ENCODE measurements around the gene NRROS. TPM values are rescaled to one million over a fixed set of nuclear protein-coding genes. Genes with fewer than 3 reads are reported as not detected.
"Not testable (repeated sequence)": the region's sequence is repeated elsewhere in the genome, so short reads cannot be mapped to it uniquely, and the experiment has no call there.

NRROS gene
- total and polyA plus RNA-seq, 4 experiments from 2014 or later, result 4.6 to 20.0 (median 11.9) TPM

GRCh38 chr3:196632046-196632751 lies 7.3 kb upstream of the NRROS start:
- Histone ChIP-seq H3K9me3 (ENCODE audit: control insufficient read depth in 1 of 2, low read length in 2 of 2) (no peaks in the 10 kb centered on the region), H3K27me3 (ENCODE audit: insufficient read depth, low read length) (no peaks in the 10 kb centered on the region), H3K27ac (ENCODE audit: low read depth, low read length) (peak overlapping the region; percentile 69), H3K4me3 (ENCODE audit: low read length in 2 of 2) (peak overlapping the region; percentile 24 to 77), H3K36me3 (ENCODE audit: insufficient read depth, low read length) (no peaks in the 10 kb centered on the region), H3K4me1 (ENCODE audit: insufficient read depth, low read length) (peaks cover 57% of the 10 kb centered on the region)
- DNase-seq, result peak; percentile 91 to 94 (median 92)
- H3K9me3 Mint-ChIP-seq, result peaks cover 0 to 1% (median 0%) of the 10 kb centered on the region in 8 donors
- intact Hi-C loops (cut with micrococcal nuclease), result loop anchor here (1.0 to 5.0 kb wide), 7 partner anchors 8 to 95 kb away; partner anchors contain the start of genes CEP19, FBXO45, PIGX and WDR53
- H3K4me1 Mint-ChIP-seq, result peaks cover 34 to 70% (median 52%) of the 10 kb centered on the region in 4 donors
- H3K4me3 Mint-ChIP-seq, result peak overlapping the region; percentile 80 to 93 (median 86)
- peak overlapping the region; percentile 94 to 98 (median 96) for H3K27ac Mint-ChIP-seq
- H3K36me3 Mint-ChIP-seq, result peaks cover 0 to 3% of the 10 kb centered on the region in 2 donors
- no peaks in the 10 kb centered on the region for H3K27me3 Mint-ChIP-seq
- CTCF ChIA-PET (ENCODE audit: partially characterized antibody), result interaction anchor here (0.6 to 5.7 kb wide), 19 partner anchors 8 to 411 kb away, joined by 3 to 116 read pairs (median 4); partner anchors contain the start of genes CEP19, NRROS and PIGX
- POLR2A ChIA-PET (ENCODE audit: partially characterized antibody), result interaction anchor here (0.6 to 6.3 kb wide), 22 partner anchors 9 to 310 kb away, joined by 3 to 121 read pairs (median 4); partner anchors contain the start of genes CEP19, FBXO45, NCBP2 and NRROS

GRCh38 chr3:196633555-196634151 lies 5.8 kb upstream of the NRROS start:
- Mint-ChIP-seq H3K4me3 (peak overlapping the region; percentile 79 to 93 (median 86)), H3K27ac (peak overlapping the region; percentile 84 to 98 (median 95)), H3K27me3 (no peaks in the 10 kb centered on the region), H3K4me1 (peaks cover 44 to 84% (median 64%) of the 10 kb centered on the region in 4 donors), H3K9me3 (peaks cover 0 to 1% (median 0%) of the 10 kb centered on the region in 8 donors), H3K36me3 (peaks cover 0 to 3% of the 10 kb centered on the region in 2 donors)
- H3K27me3 ChIP-seq (ENCODE audit: insufficient read depth, low read length), result no peaks in the 10 kb centered on the region
- CTCF ChIA-PET (ENCODE audit: partially characterized antibody), result interaction anchor here (0.7 to 5.7 kb wide), 5 partner anchors 9 to 52 kb away, joined by 3 to 116 read pairs (median 3); no protein-coding TSS in a partner anchor
- no peaks in the 10 kb centered on the region for H3K9me3 ChIP-seq (ENCODE audit: control insufficient read depth in 1 of 2, low read length in 2 of 2)
- no peaks in the 10 kb centered on the region for H3K36me3 ChIP-seq (ENCODE audit: insufficient read depth, low read length)
- H3K4me1 ChIP-seq (ENCODE audit: insufficient read depth, low read length), result peaks cover 70% of the 10 kb centered on the region
- H3K4me3 ChIP-seq (ENCODE audit: low read length in 2 of 2), result peak overlapping the region in 1 of 2 donors; percentile 49
- intact Hi-C loops (cut with micrococcal nuclease), result loop anchor here (5.0 kb wide), 2 partner anchors 39 to 96 kb away; no protein-coding TSS in a partner anchor
- POLR2A ChIA-PET (ENCODE audit: partially characterized antibody), result interaction anchor here (0.8 to 6.3 kb wide), 4 partner anchors 8 to 107 kb away, joined by 4 to 121 read pairs (median 59); partner anchors contain the start of genes NRROS and PAK2
- no peak for DNase-seq
- H3K27ac ChIP-seq (ENCODE audit: low read depth, low read length), result peak overlapping the region; percentile 69

GRCh38 chr3:196634224-196634623 lies 5.3 kb upstream of the NRROS start:
- peaks cover 0 to 5% of the 10 kb centered on the region in 2 donors for H3K36me3 Mint-ChIP-seq
- CTCF ChIA-PET (ENCODE audit: partially characterized antibody), result no interaction called here
- peaks cover 0 to 1% (median 0%) of the 10 kb centered on the region in 8 donors for H3K9me3 Mint-ChIP-seq
- Histone ChIP-seq H3K4me1 (ENCODE audit: insufficient read depth, low read length) (peaks cover 72% of the 10 kb centered on the region), H3K9me3 (ENCODE audit: control insufficient read depth in 1 of 2, low read length in 2 of 2) (no peaks in the 10 kb centered on the region), H3K4me3 (ENCODE audit: low read length in 2 of 2) (no peak overlapping the region), H3K27me3 (ENCODE audit: insufficient read depth, low read length) (no peaks in the 10 kb centered on the region), H3K36me3 (ENCODE audit: insufficient read depth, low read length) (no peaks in the 10 kb centered on the region), H3K27ac (ENCODE audit: low read depth, low read length) (no peak overlapping the region)
- peaks cover 48 to 89% (median 69%) of the 10 kb centered on the region in 4 donors for H3K4me1 Mint-ChIP-seq
- POLR2A ChIA-PET (ENCODE audit: partially characterized antibody), result interaction anchor here (5.8 to 6.3 kb wide), 2 partner anchors 7 to 23 kb away, joined by 101 to 121 read pairs; partner anchors contain the start of gene NRROS
- H3K27me3 Mint-ChIP-seq, result no peaks in the 10 kb centered on the region
- peak overlapping the region in 4 of 8 donors; percentile 54 to 90 (median 59) for H3K4me3 Mint-ChIP-seq
- peak overlapping the region in 6 of 7 donors; percentile 17 to 97 (median 78) for H3K27ac Mint-ChIP-seq
- DNase-seq, result no peak
- intact Hi-C loops (cut with micrococcal nuclease), result loop anchor here (5.0 kb wide), 2 partner anchors 38 to 97 kb away; no protein-coding TSS in a partner anchor

GRCh38 chr3:196634829-196635228 lies 4.7 kb upstream of the NRROS start:
- Mint-ChIP-seq H3K4me3 (peak overlapping the region in 2 of 8 donors; percentile 9 to 59), H3K9me3 (peaks cover 0 to 1% (median 0%) of the 10 kb centered on the region in 8 donors), H3K36me3 (peaks cover 0 to 5% of the 10 kb centered on the region in 2 donors), H3K27ac (peak overlapping the region in 5 of 7 donors; percentile 67 to 77 (median 75)), H3K27me3 (no peaks in the 10 kb centered on the region), H3K4me1 (peaks cover 46 to 89% (median 66%) of the 10 kb centered on the region in 4 donors)
- intact Hi-C loops (cut with micrococcal nuclease), result loop anchor here (5.0 kb wide), 2 partner anchors 37 to 98 kb away; no protein-coding TSS in a partner anchor
- H3K27ac ChIP-seq (ENCODE audit: low read depth, low read length), result no peak overlapping the region
- H3K4me1 ChIP-seq (ENCODE audit: insufficient read depth, low read length), result peaks cover 67% of the 10 kb centered on the region
- H3K4me3 ChIP-seq (ENCODE audit: low read length in 2 of 2), result no peak overlapping the region
- no peak for DNase-seq
- H3K9me3 ChIP-seq (ENCODE audit: control insufficient read depth in 1 of 2, low read length in 2 of 2), result no peaks in the 10 kb centered on the region
- POLR2A ChIA-PET (ENCODE audit: partially characterized antibody), result no interaction called here
- CTCF ChIA-PET (ENCODE audit: partially characterized antibody), result interaction anchor here (1.1 to 1.8 kb wide), 2 partner anchors 25 to 43 kb away, joined by 4 to 8 read pairs; no protein-coding TSS in a partner anchor
- H3K36me3 ChIP-seq (ENCODE audit: insufficient read depth, low read length), result no peaks in the 10 kb centered on the region
- H3K27me3 ChIP-seq (ENCODE audit: insufficient read depth, low read length), result no peaks in the 10 kb centered on the region

- peaks cover 62% of the 10 kb centered on the region for H3K4me1 ChIP-seq (ENCODE audit: insufficient read depth, low read length)
- peak overlapping the region in 6 of 8 donors; percentile 4 to 59 (median 26) for H3K4me3 Mint-ChIP-seq
- peaks cover 0 to 15% of the 10 kb centered on the region in 2 donors for H3K36me3 Mint-ChIP-seq
These were observed 2.8 kb upstream of the NRROS start for GRCh38 chr3:196636369-196637349.

GRCh38 chr3:196637941-196638340 lies 1.6 kb upstream of the NRROS start:
- H3K36me3 ChIP-seq (ENCODE audit: insufficient read depth, low read length); DNase-seq; H3K27me3 Mint-ChIP-seq; intact Hi-C loops (cut with micrococcal nuclease); H3K9me3 ChIP-seq (ENCODE audit: control insufficient read depth in 1 of 2, low read length in 2 of 2); H3K4me3 ChIP-seq (ENCODE audit: low read length in 2 of 2); H3K27ac ChIP-seq (ENCODE audit: low read depth, low read length); H3K9me3 Mint-ChIP-seq; H3K27me3 ChIP-seq (ENCODE audit: insufficient read depth, low read length): not testable (repeated sequence)
- Mint-ChIP-seq H3K4me1 (peaks cover 45 to 89% (median 64%) of the 10 kb centered on the region in 4 donors), H3K36me3 (peaks cover 0 to 19% of the 10 kb centered on the region in 2 donors), H3K27ac (peak overlapping the region; percentile 82 to 96 (median 93)), H3K4me3 (peak overlapping the region; percentile 40 to 95 (median 78))
- POLR2A ChIA-PET (ENCODE audit: partially characterized antibody), result interaction anchor here (6.7 to 8.3 kb wide), 2 partner anchors 7 to 27 kb away, joined by 66 to 101 read pairs; no protein-coding TSS in a partner anchor
- CTCF ChIA-PET (ENCODE audit: partially characterized antibody), result interaction anchor here (0.8 to 5.8 kb wide), 6 partner anchors 13 to 47 kb away, joined by 3 to 63 read pairs (median 10); no protein-coding TSS in a partner anchor
- peaks cover 68% of the 10 kb centered on the region for H3K4me1 ChIP-seq (ENCODE audit: insufficient read depth, low read length)

More at GRCh38 chr3:196636369-196637349, 2.8 kb upstream of the NRROS start:
- H3K4me1 Mint-ChIP-seq, result peaks cover 41 to 89% (median 62%) of the 10 kb centered on the region in 4 donors
- H3K27me3 Mint-ChIP-seq, result no peaks in the 10 kb centered on the region
- Histone ChIP-seq H3K36me3 (ENCODE audit: insufficient read depth, low read length) (no peaks in the 10 kb centered on the region), H3K9me3 (ENCODE audit: control insufficient read depth in 1 of 2, low read length in 2 of 2) (no peaks in the 10 kb centered on the region), H3K27me3 (ENCODE audit: insufficient read depth, low read length) (no peaks in the 10 kb centered on the region), H3K4me3 (ENCODE audit: low read length in 2 of 2) (no peak overlapping the region), H3K27ac (ENCODE audit: low read depth, low read length) (no peak overlapping the region)
- peaks cover 0 to 1% (median 0%) of the 10 kb centered on the region in 8 donors for H3K9me3 Mint-ChIP-seq
- intact Hi-C loops (cut with micrococcal nuclease), result no loop called here
- CTCF ChIA-PET (ENCODE audit: partially characterized antibody), result interaction anchor here (1.1 to 2.7 kb wide), 3 partner anchors 27 to 48 kb away, joined by 3 to 18 read pairs (median 4); no protein-coding TSS in a partner anchor
- POLR2A ChIA-PET (ENCODE audit: partially characterized antibody), result interaction anchor here (0.6 to 6.7 kb wide), 4 partner anchors 12 to 57 kb away, joined by 3 to 66 read pairs (median 4); no protein-coding TSS in a partner anchor
- DNase-seq, result no peak
- H3K27ac Mint-ChIP-seq, result peak overlapping the region; percentile 74 to 93 (median 85)
